Epithelial cell of proximal tubule (primary cell): ENCODE results near the gene CAMTA1. TPM values are rescaled to one million over a fixed set of nuclear protein-coding genes. Genes with fewer than 3 reads are reported as not detected.

Experiments used
- DNase-seq: peaks from one replicate; pipeline ENCODE4 v3.0.0-alpha.2; 2011; ENCODE audit warnings: low read depth
- H3K4me3 ChIP-seq: 2 replicates; pipeline ENCODE4 v1.5.1; 2011; ENCODE audit warnings: low read depth, mild to moderate bottlenecking, low read length
- CTCF ChIP-seq: conservative IDR thresholded peaks from 2 replicates; pipeline ENCODE4 v1.5.1; 2012; ENCODE audit warnings: low read depth, mild to moderate bottlenecking, low read length
- total RNA-seq: library from RNA; depleted of rRNA; stranded (reverse); fragments of >200 nt; gene quantifications from 2 replicates; pipeline ENCODE4 v1.2.3, GENCODE V29; 2015

Gene CAMTA1
- total RNA-seq, 1 donor from 2014 or later = 79.2 TPM

GRCh38 chr1:7401814-7402547, 616.7 kb downstream of the CAMTA1 start:
- H3K4me3 ChIP-seq = no peak overlapping the region
- TF ChIP-seq CTCF = no peak
- peak; percentile 99 for DNase-seq

DNA sequence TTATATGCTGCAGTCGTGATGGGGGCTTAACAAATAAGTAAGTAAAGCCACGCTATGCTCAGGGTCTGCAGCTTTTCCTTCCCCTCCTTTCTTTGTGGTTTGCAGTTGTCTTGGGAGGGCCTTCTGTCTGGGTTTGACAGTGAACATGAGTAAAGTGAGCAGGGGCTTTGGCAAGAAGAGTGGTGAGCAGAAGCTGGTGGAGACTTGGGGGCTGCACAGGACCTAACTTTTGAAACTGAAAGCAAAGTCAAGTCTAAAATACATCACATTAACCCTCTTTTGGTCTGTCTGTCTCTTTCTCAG, 617.2 kb downstream of the CAMTA1 start:
- no peak for TF ChIP-seq CTCF
- no peak overlapping the region for H3K4me3 ChIP-seq
- no peak for DNase-seq

DNA sequence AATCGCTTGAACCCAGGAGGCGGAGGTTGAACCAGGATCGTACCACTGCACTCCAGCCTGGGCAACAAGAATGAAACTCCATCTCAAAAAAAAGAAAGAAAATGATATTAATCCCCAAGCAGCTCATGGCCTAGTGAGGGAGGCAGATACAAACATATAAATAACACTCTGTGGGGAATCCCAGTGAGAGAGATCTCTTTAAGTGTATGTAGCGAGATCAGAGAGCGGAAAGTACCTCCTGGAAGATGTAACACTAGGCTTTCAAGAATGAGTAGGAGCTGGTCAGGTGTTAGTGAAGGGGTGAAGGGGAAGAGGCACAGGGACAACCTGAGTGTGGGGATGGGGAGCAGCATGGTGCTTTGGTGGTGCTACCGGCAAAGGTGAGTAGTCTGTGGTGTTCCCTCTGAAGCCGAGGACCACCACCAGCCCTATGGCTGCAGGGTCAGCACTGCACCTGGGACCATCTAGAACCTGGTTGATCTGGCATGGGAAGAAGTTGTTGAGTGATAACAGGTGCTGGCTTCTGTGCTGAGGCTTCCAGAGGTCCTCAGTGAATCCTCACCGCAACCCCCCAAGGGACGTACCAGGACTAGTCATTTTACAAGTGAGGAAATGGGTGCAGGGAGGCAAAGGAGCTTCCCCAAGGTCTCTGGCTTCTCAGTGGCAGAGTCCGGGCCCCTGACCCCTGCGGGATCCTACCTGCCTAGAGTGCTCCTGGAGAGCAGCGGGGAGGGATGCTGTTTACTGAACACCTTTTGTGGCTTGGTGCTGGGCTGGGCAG, 618.2 kb downstream of the CAMTA1 start:
- no peak for TF ChIP-seq CTCF
- DNase-seq = no peak
- no peak overlapping the region for H3K4me3 ChIP-seq

- TF ChIP-seq CTCF = no peak
- H3K4me3 ChIP-seq = no peak overlapping the region
- no peak for DNase-seq
These were observed 618.9 kb downstream of the CAMTA1 start for GRCh38 chr1:7404046-7404742.

DNA sequence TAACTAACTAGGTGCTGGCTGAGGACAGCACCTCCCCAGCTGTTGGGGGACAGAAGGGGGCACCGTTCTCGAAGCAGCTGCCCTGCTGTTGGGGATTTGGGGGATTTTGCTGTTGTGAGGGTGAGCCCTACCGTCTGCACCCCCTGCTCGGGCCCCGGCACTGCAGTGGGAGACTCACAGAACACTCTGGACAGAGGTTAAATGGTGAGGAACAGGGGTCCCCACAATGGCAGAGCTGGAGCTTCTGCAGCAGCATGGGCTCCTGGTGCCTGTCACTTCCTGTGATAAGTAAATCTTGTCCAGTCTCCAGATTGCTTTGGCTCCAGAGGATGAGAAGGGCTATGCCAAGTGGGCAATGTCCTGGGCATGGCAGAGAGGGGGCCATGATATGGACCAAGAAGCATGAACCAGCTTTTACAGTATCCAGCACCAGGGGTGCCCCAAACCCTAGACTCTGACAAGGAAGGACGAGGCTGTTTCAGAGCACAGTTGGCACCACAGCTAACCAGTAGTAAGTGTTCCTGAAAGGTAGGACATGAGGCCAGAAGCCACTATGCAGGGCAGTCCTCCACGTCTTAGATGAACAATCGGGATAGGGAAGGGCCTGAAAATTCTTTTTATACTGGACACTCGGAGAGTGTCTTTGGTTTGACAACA, 620.7 kb downstream of the CAMTA1 start:
- no peak for TF ChIP-seq CTCF
- H3K4me3 ChIP-seq = no peak overlapping the region

DNA sequence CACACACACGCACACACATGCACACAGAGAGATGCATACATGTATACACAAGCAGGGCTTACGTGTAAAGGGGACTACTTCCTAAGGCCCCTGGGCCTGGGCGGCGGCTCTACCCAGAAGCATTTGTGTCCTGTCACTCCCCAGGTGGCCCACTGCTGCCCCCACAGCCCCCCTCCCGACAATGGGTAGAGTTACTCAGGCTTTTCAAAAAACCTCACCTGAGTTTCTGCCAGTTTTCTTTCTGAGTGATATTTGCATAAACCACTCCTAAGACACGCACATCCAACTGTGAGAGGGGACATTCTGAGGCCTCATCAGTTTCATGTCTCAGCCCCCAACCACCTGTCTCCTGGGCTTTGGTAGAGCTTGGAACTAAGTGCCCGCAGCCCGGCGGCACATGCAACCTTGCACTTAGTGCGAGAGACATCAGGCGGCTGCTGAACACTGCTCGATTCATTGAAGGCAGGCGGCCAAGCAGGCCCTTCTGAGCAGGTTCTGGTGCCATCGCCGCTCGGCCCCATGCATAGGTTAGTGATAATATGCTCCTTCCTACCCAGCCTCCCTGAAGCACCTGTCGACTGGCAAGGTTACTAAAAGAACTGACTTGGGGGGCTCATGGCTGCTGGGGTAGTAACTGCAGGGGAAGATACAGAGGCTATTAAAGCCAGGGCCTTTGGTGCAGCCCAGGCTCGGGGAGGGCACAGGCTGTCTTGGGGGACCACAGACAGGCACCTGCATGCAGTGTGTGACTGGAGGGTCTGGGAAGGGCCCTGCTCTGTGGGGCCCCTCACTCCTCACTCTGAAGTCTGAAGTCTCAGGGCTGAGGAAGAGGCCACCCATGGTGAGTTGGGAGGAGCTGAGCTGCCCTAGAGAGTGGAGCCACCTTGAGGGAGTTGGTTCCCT, 621.6 kb downstream of the CAMTA1 start:
- no peak overlapping the region for H3K4me3 ChIP-seq
- no peak for DNase-seq
- TF ChIP-seq CTCF = no peak

More for the DNA sequence above, 620.7 kb downstream of the CAMTA1 start:
- DNase-seq = no peak
